Measurements from ENCODE around the gene OR8H2.
"Not testable (repeated sequence)": the region's sequence is repeated elsewhere in the genome, so short reads cannot be mapped to it uniquely, and the experiment has no call there.

The OR8H2 gene

DNA sequence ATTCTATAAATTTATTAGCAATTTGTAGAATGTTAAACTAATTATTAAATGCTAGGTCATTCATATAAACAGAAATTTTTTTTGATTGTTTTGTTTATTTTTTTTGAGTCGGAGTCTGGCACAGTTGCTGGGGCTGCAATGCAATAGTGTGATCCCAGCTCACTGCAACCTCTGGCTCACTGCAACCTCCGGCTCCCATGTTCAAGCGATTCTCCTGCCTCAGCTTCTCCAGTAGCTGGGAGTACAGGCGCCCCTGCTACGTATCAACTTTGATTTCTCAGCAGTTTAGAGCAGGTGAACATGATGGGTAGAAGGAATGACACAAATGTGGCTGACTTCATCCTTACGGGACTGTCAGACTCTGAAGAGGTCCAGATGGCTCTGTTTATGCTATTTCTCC, 18.6 kb downstream of the OR8H2 start, which contains the start of gene OR8H3:
TSS of gene OR8H3 (plus strand) at position 301 of the 400 bp plus-strand sequence. CDS start at position 301, 0 bp downstream.
- TF ChIP-seq, protein P1, sequence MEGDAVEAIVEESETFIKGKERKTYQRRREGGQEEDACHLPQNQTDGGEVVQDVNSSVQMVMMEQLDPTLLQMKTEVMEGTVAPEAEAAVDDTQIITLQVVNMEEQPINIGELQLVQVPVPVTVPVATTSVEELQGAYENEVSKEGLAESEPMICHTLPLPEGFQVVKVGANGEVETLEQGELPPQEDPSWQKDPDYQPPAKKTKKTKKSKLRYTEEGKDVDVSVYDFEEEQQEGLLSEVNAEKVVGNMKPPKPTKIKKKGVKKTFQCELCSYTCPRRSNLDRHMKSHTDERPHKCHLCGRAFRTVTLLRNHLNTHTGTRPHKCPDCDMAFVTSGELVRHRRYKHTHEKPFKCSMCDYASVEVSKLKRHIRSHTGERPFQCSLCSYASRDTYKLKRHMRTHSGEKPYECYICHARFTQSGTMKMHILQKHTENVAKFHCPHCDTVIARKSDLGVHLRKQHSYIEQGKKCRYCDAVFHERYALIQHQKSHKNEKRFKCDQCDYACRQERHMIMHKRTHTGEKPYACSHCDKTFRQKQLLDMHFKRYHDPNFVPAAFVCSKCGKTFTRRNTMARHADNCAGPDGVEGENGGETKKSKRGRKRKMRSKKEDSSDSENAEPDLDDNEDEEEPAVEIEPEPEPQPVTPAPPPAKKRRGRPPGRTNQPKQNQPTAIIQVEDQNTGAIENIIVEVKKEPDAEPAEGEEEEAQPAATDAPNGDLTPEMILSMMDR (IDR thresholded peaks at IDR 0.05) = no peak
- no peaks in the 10 kb centered on the region for H3K9me3 Mint-ChIP-seq
- no peaks in the 10 kb centered on the region for H3K4me1 Mint-ChIP-seq
- no peaks in the 10 kb centered on the region for H3K36me3 Mint-ChIP-seq (ENCODE audit: low read depth)
- no peaks in the 10 kb centered on the region for H3K27me3 Mint-ChIP-seq (ENCODE audit: low read depth, poor library complexity)
- no peak within 1 kb of the TSS for H3K4me3 Mint-ChIP-seq
- DNase-seq = no peak
- H3K27ac Mint-ChIP-seq = no peak within 1 kb of the TSS

DNA sequence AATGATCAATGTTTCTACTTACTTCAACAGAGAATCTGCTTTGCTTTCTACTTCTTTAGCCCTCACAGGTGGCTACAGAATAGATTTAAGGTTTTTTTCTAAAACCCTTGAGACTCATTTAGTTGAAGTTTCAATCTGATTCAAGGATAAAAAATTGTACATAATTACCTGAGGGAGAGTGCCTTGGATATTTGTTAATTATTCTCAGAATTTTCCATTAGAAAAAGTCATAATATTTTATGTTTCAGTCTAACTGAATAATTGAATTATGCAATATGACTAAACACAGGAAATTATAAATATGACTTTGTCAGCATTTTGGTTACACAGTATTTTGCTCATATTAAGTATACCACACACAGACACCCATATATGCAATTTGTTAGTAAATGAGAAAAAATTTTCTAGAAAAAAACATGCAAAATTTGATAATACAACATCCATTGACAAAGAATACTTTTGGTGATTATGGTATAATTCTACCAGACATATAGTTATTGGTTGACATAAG, 36.7 kb downstream of the OR8H2 start, which contains the start of gene OR8J3:
TSS of gene OR8J3 (minus strand) at position 51 of the 511 bp plus-strand sequence. CDS start 2,483 bp downstream, outside the sequence.
- H3K27ac Mint-ChIP-seq = no peak within 1 kb of the TSS
- H3K4me3 Mint-ChIP-seq = no peak within 1 kb of the TSS
- H3K27me3 Mint-ChIP-seq (ENCODE audit: low read depth, poor library complexity) = peaks cover 4% of the 10 kb centered on the region
- no peaks in the 10 kb centered on the region for H3K9me3 Mint-ChIP-seq
- H3K36me3 Mint-ChIP-seq (ENCODE audit: low read depth) = no peaks in the 10 kb centered on the region
- no peak for DNase-seq
- TF ChIP-seq, protein P1 (IDR thresholded peaks at IDR 0.05) = no peak
- no peaks in the 10 kb centered on the region for H3K4me1 Mint-ChIP-seq

DNA sequence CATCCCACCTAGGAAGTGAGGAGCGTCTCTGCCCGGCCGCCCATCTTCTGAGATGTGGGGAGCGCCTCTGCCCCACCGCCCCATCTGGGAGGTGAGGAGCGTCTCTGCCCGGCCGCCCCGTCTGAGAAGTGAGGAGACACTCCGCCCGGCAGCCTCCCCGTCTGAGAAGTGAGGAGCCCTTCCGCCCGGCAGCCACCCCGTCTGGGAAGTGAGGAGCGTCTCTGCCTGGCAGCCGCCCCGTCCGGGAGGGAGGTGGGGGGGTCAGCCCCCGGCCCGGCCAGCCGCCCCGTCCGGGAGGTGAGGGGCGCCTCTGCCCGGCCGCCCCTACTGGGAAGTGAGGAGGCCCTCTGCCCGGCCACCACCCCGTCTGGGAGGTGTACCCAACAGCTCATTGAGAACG, 40.2 kb downstream of the OR8H2 start:
- DNase-seq; H3K4me1 Mint-ChIP-seq; H3K4me3 Mint-ChIP-seq; H3K36me3 Mint-ChIP-seq (ENCODE audit: low read depth); H3K27me3 Mint-ChIP-seq (ENCODE audit: low read depth, poor library complexity); H3K27ac Mint-ChIP-seq; H3K9me3 Mint-ChIP-seq: not testable (repeated sequence)

DNA sequence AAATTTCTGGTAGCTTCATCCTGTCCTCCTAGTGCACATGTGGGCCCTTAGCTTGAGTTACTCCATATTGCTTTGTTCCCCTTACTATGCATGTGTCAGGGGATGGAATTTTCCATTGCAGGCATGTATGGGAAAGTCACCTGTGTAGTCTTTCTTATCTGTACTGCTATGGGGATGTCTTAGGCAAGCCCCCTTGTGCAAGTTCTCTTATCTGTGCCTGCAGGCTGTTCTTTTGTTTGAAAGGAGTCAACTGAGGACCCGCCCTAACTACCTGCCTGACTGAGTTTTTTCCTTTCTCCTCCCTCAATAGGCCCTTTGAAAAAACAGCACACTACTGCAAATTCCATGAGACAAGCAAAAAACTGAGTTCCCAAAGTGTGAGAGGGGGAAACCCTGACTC, 47.9 kb downstream of the OR8H2 start:
- Mint-ChIP-seq H3K4me3 (no peak overlapping the region), H3K27ac (no peak overlapping the region), H3K4me1 (no peaks in the 10 kb centered on the region), H3K9me3 (peaks cover 30% of the 10 kb centered on the region), H3K27me3 (ENCODE audit: low read depth, poor library complexity) (no peaks in the 10 kb centered on the region), H3K36me3 (ENCODE audit: low read depth) (no peaks in the 10 kb centered on the region)
- TF ChIP-seq, protein P1 (IDR thresholded peaks at IDR 0.05) = no peak
- DNase-seq = no peak

DNA sequence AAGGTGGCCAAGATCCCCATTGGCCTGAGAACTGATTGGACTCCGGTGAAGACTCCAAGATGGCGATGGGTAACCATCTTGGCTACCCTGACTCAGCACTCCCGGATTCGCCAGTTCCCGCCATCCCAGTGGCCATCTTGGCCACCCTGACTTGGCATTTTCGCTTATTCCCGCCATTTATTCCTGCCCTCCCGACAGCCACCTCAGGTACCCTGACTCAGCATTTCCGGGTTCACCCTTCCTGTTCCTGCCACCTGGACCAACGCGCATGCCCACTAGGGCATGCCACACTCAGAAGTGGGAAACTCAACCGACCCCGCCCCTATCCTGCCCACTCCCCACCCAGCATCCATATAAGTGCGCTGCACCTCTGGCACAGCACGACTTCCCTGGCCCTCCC, 48.8 kb downstream of the OR8H2 start:
- Mint-ChIP-seq H3K4me1 (no peaks in the 10 kb centered on the region), H3K36me3 (ENCODE audit: low read depth) (no peaks in the 10 kb centered on the region), H3K27ac (no peak overlapping the region), H3K9me3 (peaks cover 33% of the 10 kb centered on the region), H3K4me3 (no peak overlapping the region), H3K27me3 (ENCODE audit: low read depth, poor library complexity) (no peaks in the 10 kb centered on the region)
- DNase-seq = no peak
- TF ChIP-seq, protein P1 (IDR thresholded peaks at IDR 0.05) = no peak

Measured in nephron progenitor cell (in vitro differentiated cells).